HG03558 (cell line): ENCODE results near the gene NRG2.

Experiments
- ATAC-seq: cut with Tn5 transposase; IDR thresholded peaks from one replicate; pipeline ENCODE4 v1.9.1; 2021; ENCODE audit warnings: moderate number of reproducible peaks; ENCODE audit not compliant: unreplicated experiment; ENCODE audit errors: extremely low read depth

The NRG2 gene

DNA sequence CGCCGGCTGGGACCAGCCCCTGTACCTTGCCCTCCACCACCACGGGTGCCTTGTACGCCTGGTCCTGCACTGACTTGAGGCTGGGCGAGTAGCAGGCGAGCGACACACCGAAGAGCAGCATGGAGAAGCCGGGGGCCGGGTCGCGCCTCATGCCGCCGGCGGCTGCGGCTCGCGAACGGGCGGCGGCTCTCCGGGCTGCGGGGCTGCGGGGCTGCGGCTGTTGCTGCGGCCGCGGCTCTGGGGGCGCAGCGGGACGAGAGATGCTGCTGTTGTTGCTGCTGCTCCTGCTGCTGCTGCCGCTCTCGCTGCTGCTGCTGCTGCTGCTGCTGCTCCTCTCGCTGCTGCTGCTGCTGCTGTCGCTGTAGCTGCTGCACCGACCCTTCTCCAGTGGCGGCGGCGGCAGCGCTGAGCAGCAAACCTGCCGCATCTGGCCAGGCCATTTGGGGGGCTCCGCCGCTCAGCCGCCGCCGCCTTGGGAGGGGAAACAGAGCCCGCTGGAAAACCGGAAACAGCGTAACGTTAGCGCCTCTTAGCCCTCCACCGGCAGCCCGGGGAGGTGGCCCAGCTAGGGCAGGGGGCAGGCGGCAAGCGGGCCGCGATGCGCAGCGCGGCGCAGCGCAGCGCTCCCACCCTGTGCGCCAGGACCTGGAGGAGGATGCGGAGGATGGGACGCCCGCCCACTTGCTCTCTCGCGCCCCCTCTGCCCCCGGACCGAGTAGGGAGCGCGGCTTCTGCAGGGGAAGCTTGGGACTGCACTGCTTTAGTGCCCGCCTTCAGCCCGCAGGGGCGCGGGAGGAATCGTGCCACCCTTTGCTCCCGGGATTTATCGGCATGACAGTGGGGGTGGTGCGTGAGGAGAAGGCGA is at the start of gene NRG2:
NRG2 (minus strand) TSS at position 657 of the 865 bp plus-strand sequence.
- ATAC-seq, result no peak

GRCh38 chr5:140090251-140090650 is 47.2 kb upstream of the NRG2 start:
- ATAC-seq, result no peak

- no peak for ATAC-seq
Measured at GRCh38 chr5:140084541-140084940, 41.4 kb upstream of the NRG2 start.

DNA sequence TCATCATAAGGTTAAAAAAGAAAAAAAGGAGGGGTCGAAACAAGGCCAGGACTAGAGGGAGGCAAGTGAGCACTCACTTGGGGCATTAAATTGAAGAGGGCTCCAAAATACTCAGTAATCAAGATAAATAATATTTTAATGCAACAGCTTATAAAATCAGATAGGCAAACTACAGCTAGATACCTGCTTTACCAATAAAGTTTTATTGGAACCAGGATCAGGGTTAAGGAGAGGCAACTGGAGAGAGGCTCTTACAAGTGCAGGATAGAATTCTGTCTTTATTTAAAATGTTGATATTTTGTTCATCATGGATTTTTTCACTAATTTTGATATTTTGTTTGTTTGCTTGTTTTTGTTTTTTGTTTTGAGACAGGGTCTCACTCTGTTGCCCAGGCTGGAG is 40.6 kb upstream of the NRG2 start:
- ATAC-seq, result no peak

- no peak for ATAC-seq
Measured at GRCh38 chr5:140083120-140083519, 40.0 kb upstream of the NRG2 start.

GRCh38 chr5:140076788-140077187 is 33.7 kb upstream of the NRG2 start:
- ATAC-seq, result no peak

DNA sequence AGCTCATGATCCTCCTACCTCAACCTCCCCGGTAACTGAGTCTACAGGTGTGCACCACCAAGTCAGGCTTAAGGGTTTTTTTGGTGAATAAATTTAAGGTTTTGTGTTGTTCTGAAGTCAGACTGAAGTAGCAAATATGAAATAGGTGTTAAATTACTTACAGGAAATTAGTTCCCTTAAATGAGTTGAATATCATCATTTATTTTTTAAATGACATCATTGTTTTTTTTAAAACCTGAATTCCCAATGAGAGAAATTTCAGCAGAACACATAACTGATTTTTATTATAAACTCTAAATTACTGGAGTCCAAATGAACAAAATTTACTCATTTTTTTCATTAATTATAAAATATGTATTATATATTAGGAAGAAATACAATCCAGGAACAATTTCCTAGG is 33.0 kb upstream of the NRG2 start:
- ATAC-seq, result no peak

DNA sequence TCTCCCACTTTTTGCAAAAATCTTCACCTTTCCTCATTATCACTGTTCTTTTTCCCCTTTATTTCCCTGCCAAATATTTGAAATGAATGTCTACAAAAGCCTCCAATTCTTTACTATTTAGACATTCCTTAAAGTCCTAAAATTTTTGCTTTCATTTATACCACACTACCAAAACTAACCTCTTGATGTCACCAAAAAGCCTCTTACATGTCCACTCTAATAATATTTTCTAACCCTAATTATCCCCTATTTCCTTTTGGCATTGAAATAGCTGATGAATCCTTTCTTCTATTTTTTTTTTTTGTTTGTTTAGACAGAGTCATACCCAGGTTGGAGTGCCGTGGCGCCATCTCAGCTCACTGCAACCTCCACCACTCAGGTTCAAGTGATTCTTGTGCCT is 32.3 kb upstream of the NRG2 start:
- ATAC-seq, result no peak

DNA sequence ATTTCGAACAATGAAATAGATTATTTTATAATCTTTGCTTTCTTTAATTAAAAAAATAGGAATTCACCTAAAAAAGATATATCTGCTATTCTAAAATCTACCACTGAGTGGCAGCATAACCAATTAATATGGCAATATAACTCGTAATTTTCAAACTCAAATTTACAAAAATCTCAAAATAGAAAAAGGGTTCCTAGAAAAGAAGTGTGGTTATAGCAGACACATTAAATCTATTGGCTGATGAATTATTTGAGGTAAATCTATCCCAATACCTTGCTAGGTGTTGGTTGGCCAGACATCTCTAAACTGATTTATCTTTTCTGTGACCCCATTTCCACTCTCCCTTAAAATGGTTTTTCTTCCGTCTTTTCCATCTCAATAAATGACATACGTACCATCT is 30.2 kb upstream of the NRG2 start:
- no peak for ATAC-seq

GRCh38 chr5:140072812-140073211 is 29.7 kb upstream of the NRG2 start:
- no peak for ATAC-seq

DNA sequence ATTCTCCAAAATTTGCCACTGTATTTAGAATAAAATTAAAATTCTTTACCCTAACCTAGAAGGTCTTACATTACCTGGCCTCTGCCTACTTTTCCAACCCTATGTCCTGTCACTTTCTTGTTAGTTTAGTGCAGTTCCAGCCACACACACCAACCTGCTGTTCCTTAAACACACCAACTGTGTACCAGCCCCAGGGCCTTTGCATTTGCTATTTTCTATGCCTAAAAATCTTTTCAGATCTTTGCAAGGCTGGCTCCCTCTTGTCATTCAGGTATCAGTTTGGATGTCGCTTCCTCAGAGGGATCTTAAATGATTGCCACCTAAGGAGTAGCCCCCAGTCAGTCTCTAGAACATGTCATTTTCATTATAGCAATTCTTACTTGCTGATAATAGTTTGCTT is 17.7 kb upstream of the NRG2 start:
- no peak for ATAC-seq

- ATAC-seq, result no peak
Measured at GRCh38 chr5:140058212-140058932, 15.3 kb upstream of the NRG2 start.

DNA sequence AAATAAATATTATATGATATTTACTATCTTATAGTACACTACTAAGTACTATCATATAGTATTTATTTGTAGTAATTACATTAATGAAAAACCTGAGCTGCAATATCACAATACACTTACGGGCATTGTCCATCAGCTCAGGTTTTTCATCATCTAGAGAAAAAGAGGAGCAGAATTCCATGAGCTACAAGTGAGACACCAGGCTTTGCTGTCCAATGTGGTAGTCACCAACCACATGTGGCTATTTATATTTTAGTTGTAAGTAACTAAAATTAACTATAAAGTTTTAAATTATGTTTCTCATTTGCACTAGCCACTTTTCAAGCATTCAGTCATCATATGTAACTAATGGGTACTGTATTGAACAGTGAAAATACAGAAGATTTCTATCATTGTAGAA is 13.8 kb upstream of the NRG2 start:
- ATAC-seq, result no peak

DNA sequence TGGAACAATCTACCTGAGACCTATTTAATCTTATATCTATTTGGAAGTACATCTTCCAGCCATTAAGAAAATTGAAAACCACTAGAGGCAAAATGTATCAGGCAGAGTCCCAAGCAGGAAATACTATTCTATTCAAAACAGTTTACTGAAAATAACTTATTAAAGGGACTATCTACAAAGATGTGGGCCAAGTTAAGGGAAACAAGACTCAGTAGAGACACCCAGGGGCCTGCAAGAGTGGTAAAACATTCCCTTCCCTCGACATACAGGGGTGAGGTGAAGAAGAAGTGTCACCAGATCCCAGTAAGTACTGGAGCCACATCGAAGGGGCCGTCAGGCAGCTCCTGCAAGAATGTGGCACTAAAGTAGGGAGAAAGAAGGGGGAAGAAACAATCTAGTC is 12.1 kb upstream of the NRG2 start:
- no peak for ATAC-seq

DNA sequence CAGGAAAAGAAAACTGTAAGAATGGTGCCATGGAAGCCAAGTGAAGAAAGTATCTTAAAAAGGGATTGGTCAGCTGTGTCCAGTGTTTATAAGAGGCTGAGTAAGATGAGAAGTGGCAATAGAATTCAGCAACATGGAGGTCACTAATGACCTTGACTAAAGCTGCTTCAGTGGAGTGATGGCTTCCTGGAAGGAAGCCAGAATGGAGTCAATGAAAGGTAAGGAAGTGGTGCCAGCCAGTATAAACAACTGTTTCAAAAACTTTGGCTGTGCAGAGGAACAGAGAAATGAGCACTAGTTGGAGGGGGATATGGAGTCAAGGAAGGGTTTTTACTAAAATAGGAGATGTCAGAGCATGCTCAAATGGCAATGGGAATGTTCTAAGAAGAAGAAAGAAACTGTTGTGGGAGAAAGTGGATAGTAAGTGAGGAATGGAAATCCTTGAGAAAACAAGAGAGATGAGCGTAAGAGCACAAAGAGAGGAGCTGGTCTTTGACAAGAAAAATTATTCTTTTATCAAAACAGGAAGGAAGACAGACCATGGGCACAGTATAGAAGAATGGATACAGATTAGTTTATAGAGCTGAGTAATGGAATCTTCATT is 11.1 kb upstream of the NRG2 start:
- no peak for ATAC-seq

- ATAC-seq, result no peak
Measured at GRCh38 chr5:140051950-140052349, 8.9 kb upstream of the NRG2 start.

GRCh38 chr5:140049713-140050112 is 6.6 kb upstream of the NRG2 start:
- ATAC-seq, result no peak

DNA sequence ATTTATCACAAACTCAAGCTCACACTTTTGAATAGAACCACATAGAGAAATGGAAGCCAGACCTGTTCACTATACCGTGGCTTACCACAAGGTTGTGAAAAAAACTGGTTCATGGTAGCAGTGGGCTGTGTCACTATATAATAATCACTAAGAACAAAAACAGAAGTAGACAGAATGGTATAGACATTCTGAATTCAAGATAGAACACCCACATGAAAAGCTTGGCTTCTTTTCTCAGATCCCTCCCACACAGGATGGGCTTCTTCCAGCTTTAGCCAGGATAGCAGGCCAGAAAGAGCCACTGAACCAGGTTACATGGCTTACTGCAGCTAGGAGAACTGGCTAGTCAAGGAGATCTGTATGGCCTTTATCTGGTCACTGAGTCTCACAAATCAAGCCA is 6.1 kb upstream of the NRG2 start:
- ATAC-seq, result no peak

- no peak for ATAC-seq
Measured at GRCh38 chr5:140044041-140044440, 942 bp upstream of the NRG2 start.

DNA sequence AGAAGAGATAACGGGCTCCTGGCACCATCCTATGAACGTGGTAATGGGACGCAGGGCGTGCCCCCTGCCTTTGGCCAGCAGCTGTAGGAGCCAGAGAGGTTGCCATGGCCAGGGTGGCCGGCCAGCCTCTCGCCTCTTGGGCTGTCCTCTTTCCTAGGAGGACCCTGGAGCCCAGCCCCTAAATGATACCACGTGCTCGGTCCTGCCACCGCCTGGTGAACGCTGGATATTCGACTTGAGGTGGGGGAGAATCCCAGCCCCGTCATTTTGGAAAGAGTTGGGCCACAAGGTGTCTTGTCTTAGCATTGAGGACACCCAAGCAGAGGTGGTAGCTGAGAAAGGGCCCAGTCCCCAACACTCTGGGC is 391 bp upstream of the NRG2 start:
- no peak for ATAC-seq

- no peak for ATAC-seq
Measured at GRCh38 chr5:140042393-140042642, 781 bp downstream of the NRG2 start.
